SW 1271 (cell line): ENCODE data around the gene OR2F1.
"Not testable (repeated sequence)": the region's sequence is repeated elsewhere in the genome, so short reads cannot be mapped to it uniquely, and the experiment has no call there.

ENCODE experiments used
- DNase-seq, 2 experiments: peaks; one replicate each; lab custom pipeline; 2025; lab: John Stamatoyannopoulos, UW

Gene OR2F1

DNA sequence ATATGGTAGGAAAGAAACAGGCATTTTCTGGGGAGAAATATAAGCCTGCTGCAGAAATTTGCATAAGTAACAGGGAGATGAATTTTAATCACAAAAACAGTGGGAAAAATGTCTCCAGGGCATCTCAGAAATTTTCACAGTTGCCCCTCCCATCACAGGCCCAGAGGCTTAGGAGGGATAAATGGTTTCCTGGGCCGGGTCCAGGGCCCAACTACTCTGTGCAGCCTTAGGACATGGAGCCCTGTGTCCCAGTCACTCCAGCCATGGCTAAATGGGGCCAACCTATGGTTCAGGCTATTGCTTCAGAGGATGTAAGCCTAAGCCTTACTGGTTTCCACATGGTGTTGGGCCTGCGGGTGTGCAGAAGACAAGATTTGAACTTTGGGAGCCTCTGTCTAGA lies 54.7 kb downstream of the OR2F1 start:
- DNase-seq = no peak

DNA sequence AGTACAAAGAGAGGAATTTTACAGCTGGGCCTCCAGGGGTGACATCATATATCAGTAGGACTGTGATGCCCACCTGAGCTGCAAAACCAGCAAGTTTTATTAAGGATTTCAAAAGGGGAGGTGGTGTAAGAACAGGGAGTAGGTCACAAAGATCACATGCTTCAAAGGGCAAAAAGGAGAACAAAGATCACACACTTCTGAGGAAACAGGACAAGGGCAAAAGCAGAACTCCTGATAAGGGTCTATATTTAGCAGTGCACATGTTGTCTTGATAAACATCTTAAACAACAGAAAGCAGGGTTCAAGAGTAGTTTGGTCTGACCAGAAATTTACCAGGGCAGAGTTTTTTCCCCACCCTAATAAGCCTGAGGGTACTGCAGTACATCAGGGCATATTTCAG lies 55.4 kb downstream of the OR2F1 start:
- not testable (repeated sequence) for DNase-seq

GRCh38 chr7:144010821-144011220 lies 56.2 kb downstream of the OR2F1 start:
- DNase-seq = not testable (repeated sequence)

DNA sequence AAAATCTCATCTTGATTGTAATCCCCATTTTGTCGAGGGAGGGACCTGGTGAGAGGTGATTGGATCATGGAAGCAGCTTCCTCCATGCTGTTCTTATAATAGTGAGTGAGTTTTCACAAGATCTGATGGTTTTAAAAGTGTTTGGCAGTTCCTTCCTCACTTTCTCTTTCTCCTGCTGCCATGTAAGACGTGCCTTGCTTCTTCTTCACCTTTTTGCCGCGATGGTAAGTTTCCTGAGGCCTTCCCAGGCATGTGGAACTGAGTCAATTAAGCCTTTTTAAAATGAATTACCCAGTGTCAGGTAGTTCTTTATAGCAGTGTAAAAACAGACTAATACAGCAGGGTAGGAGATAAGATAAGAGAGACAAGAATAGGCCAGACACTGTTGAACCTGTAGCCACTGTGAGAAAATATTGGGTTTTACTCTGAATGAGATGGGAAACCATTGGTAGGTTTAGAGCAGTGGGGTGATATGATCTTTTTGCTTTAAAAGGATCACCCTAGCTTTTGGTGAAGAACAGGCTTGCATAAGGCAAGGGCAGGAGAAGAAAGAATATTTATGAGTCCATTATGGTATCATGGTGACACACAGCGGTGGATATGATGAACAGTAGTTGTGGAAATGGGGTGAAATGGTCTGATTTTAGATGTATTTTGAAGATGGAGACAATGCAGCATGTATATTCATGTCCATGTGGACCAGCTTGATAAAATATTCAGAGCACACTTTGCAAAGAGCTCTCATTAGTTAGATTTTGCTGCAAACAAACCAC lies 57.0 kb downstream of the OR2F1 start:
- DNase-seq = no peak
